SK-N-SH (cell line): ENCODE data around the gene FAM118A. TPM values are rescaled to one million over a fixed set of nuclear protein-coding genes. Genes with fewer than 3 reads are reported as not detected.

Experiments
- CTCF ChIA-PET: fragments of 300-600, 350-600 bp; formaldehyde crosslinking; extraction: SDS; loops from one replicate; lab custom pipeline; 2021; lab: Yijun Ruan, JAX
- POLR2A ChIA-PET: fragments of 350-600 bp; sonication (Branson Sonifier 250); formaldehyde crosslinking; extraction: SDS; loops from one replicate; lab custom pipeline; 2020; ENCODE audit warnings: antibody characterized with exemption, inconsistent platforms; lab: Yijun Ruan, JAX
- DNase-seq: peaks from one replicate; pipeline ENCODE4 v3.0.0; 2012
- H2AFZ ChIP-seq: fragments of 200-600 bp; sonication (generic); 2 replicates; pipeline ENCODE4 v1.8.1; 2016; ENCODE audit warnings: antibody characterized with exemption, mild to moderate bottlenecking, low read depth
- H3F3A ChIP-seq: fragments of 200-600 bp; sonication (generic); replicated peaks from 2 replicates; pipeline ENCODE3; 2016; ENCODE audit warnings: antibody characterized with exemption, mild to moderate bottlenecking; ENCODE audit not compliant: insufficient read depth
- H3K27ac ChIP-seq, 2 experiments: fragments of 200-500 bp in 1 of 2; fragments of 200-600 bp in 1 of 2; sonication (Bioruptor generic) in 1 of 2; sonication (generic), shearing (Covaris generic) in 1 of 2; 2 replicates each; pipeline versions ENCODE4 v1.5.1 to v1.6.1; 2014 to 2016; ENCODE audit warnings: low read depth in 2 of 2, inconsistent platforms in 1 of 2, low read length in 1 of 2, mild to moderate bottlenecking in 1 of 2, mixed read lengths in 1 of 2
- H3K27me3 ChIP-seq: fragments of 200-600 bp; sonication (generic), shearing (Covaris generic); 2 replicates; pipeline ENCODE4 v1.6.1; 2016; ENCODE audit warnings: mixed run types; ENCODE audit not compliant: insufficient read depth
- H3K36me3 ChIP-seq, 2 experiments: fragments of 200-500 bp in 1 of 2; fragments of 200-600 bp in 1 of 2; sonication (Bioruptor generic) in 1 of 2; sonication (generic) in 1 of 2; replicated peaks in 1 of 2; 2 replicates each; pipeline versions ENCODE3 to v1.5.1; 2014 to 2016; ENCODE audit warnings: low read length in 1 of 2, mild to moderate bottlenecking in 1 of 2; ENCODE audit not compliant: insufficient read depth in 2 of 2, control insufficient read depth in 1 of 2
- H3K4me1 ChIP-seq, 2 experiments: fragments of 200-500 bp in 1 of 2; fragments of 200-600 bp in 1 of 2; sonication (Bioruptor generic) in 1 of 2; sonication (generic), shearing (Covaris generic) in 1 of 2; 2 replicates each; pipeline versions ENCODE4 v1.5.1 to v1.6.1; 2014 to 2016; ENCODE audit warnings: low read depth in 1 of 2, low read length in 1 of 2, mixed run types in 1 of 2; ENCODE audit not compliant: insufficient read depth in 2 of 2, control insufficient read depth in 1 of 2
- H3K4me2 ChIP-seq: fragments of 200-600 bp; sonication (generic), shearing (Covaris generic); 2 replicates; pipeline ENCODE4 v1.6.1; 2017; ENCODE audit warnings: mixed run types
- H3K4me3 ChIP-seq, 2 experiments: fragments of 200-500 bp in 1 of 2; fragments of 200-600 bp in 1 of 2; sonication (Bioruptor generic) in 1 of 2; sonication (generic), shearing (Covaris generic) in 1 of 2; 2 replicates each; pipeline versions ENCODE4 v1.5.1 to v1.8.1; 2014 to 2016; ENCODE audit warnings: low read depth in 2 of 2, inconsistent platforms in 1 of 2, low read length in 1 of 2, mild to moderate bottlenecking in 1 of 2, mixed read lengths in 1 of 2, moderate library complexity in 1 of 2
- H3K79me2 ChIP-seq: fragments of 200-600 bp; sonication (generic); 2 replicates; pipeline ENCODE4 v1.8.1; 2017; ENCODE audit warnings: mild to moderate bottlenecking; ENCODE audit not compliant: insufficient read depth
- H3K9ac ChIP-seq: fragments of 200-600 bp; sonication (generic); 2 replicates; pipeline ENCODE4 v1.6.1; 2017; ENCODE audit warnings: mixed run types
- H3K9me2 ChIP-seq: fragments of 200-600 bp; sonication (generic); 2 replicates; pipeline ENCODE4 v1.6.1; 2017; ENCODE audit warnings: mixed run types
- H3K9me3 ChIP-seq: fragments of 200-600 bp; sonication (generic); 2 replicates; pipeline ENCODE4 v1.6.1; 2017; ENCODE audit warnings: mixed run types, mild to moderate bottlenecking, moderate library complexity
- H4K20me1 ChIP-seq: fragments of 200-600 bp; sonication (generic); 2 replicates; pipeline ENCODE4 v1.6.1; 2017; ENCODE audit warnings: mild to moderate bottlenecking, mixed run types; ENCODE audit not compliant: insufficient read depth
- CHD2 ChIP-seq: fragments of 150-350 bp; IDR thresholded peaks from 2 replicates; pipeline ENCODE4 v1.6.1; 2018; ENCODE audit warnings: low read length; ENCODE audit not compliant: partially characterized antibody
- ELF1 ChIP-seq: IDR thresholded peaks from 2 replicates; pipeline ENCODE4 v1.4.0; 2012
- EP300 ChIP-seq, 2 experiments: IDR thresholded peaks; 2 replicates each; pipeline versions ENCODE4 v1.4.0 to v1.6.1; 2012; ENCODE audit warnings: borderline replicate concordance in 1 of 2, low read depth in 1 of 2, low read length in 1 of 2
- GATA2 ChIP-seq: sonication (generic); formaldehyde crosslinking; IDR thresholded peaks from 2 replicates; pipeline ENCODE4 v1.5.0; 2020; ENCODE audit warnings: mild to moderate bottlenecking, missing genetic modification reagents
- IRF3 ChIP-seq: fragments of 150-350 bp; IDR thresholded peaks from 2 replicates; pipeline ENCODE4 v1.6.1; 2016; ENCODE audit warnings: mild to moderate bottlenecking, low read depth, low read length
- JUND ChIP-seq: IDR thresholded peaks from 2 replicates; pipeline ENCODE4 v1.4.0; 2012
- MAX ChIP-seq: IDR thresholded peaks from 2 replicates; pipeline ENCODE4 v1.4.0; 2012; ENCODE audit warnings: low read depth
- MEF2A ChIP-seq: IDR thresholded peaks from 2 replicates; pipeline ENCODE4 v1.4.0; 2012; ENCODE audit warnings: low read depth, borderline replicate concordance
- NRF1 ChIP-seq: IDR thresholded peaks from 2 replicates; pipeline ENCODE4 v1.6.1; 2012; ENCODE audit warnings: low read depth, mild to moderate bottlenecking, low read length
- PBX3 ChIP-seq: IDR thresholded peaks from 2 replicates; pipeline ENCODE4; 2012
- POLR2AphosphoS5 ChIP-seq: IDR thresholded peaks from 2 replicates; pipeline ENCODE4 v1.6.1; 2012; ENCODE audit warnings: low read depth, low read length
- RAD21 ChIP-seq: IDR thresholded peaks from 2 replicates; pipeline ENCODE4 v1.6.1; 2012; ENCODE audit warnings: mild to moderate bottlenecking, low read length
- REST ChIP-seq: IDR thresholded peaks from 2 replicates; pipeline ENCODE4 v1.6.1; 2012; ENCODE audit warnings: mild to moderate bottlenecking, low read depth, low read length, moderate library complexity
- RXRA ChIP-seq: IDR thresholded peaks from 2 replicates; pipeline ENCODE4 v1.4.0; 2012; ENCODE audit warnings: low read depth, mild to moderate bottlenecking, borderline replicate concordance
- SMC3 ChIP-seq: IDR thresholded peaks from 2 replicates; pipeline ENCODE4 v1.6.1; 2012; ENCODE audit warnings: low read depth, low read length, improper control_type of control experiment
- TAF1 ChIP-seq: IDR thresholded peaks from 2 replicates; pipeline ENCODE4 v1.6.1; 2012; ENCODE audit warnings: low read depth, mild to moderate bottlenecking, low read length, moderate library complexity, borderline replicate concordance
- USF1 ChIP-seq: IDR thresholded peaks from 2 replicates; pipeline ENCODE4 v1.4.0; 2012; ENCODE audit warnings: low read depth, borderline replicate concordance
- USF2 ChIP-seq: fragments of 150-350 bp; IDR thresholded peaks from 2 replicates; pipeline ENCODE4 v1.6.1; 2017; ENCODE audit warnings: antibody characterized with exemption, low read length, low read depth, borderline replicate concordance
- YY1 ChIP-seq: IDR thresholded peaks from 2 replicates; pipeline ENCODE4 v1.4.0; 2012; ENCODE audit warnings: low read depth, mild to moderate bottlenecking
- WGBS: methylation state at CpG from one replicate; pipeline ENCODE4 v1.1.6; 2017; ENCODE audit warnings: low lambda C conversion rate; 5-methylcytosine and 5-hydroxymethylcytosine counted together
- polyA plus RNA-seq, 3 experiments: library from polyadenylated mRNA; depleted of rRNA; stranded (reverse); fragments of >200 nt; gene quantifications; 2 replicates each; pipeline ENCODE4 v1.2.3, GENCODE V29; 2012

FAM118A gene
- polyA plus RNA-seq, 1 of the 3 experiments (the other 2 are of a cell fraction): 11.3 TPM

- no peaks in the 10 kb centered on the region for H3K36me3 ChIP-seq
- H3F3A ChIP-seq: no peaks in the 10 kb centered on the region
- POLR2A ChIA-PET: interaction anchor here (0.6 kb wide), 1 partner anchor 48 kb away, joined by 3 read pairs; no protein-coding TSS in a partner anchor
- TF ChIP-seq USF1: no peak
- TF ChIP-seq ELF1: no peak
- no peak for TF ChIP-seq RXRA
- no peak for TF ChIP-seq SMC3
- no peak for TF ChIP-seq RAD21
- TF ChIP-seq YY1: no peak
- TF ChIP-seq MEF2A: no peak
- TF ChIP-seq REST: no peak
- no peak for TF ChIP-seq JUND
- TF ChIP-seq MAX: no peak
- no peak for TF ChIP-seq GATA2
- no peak for TF ChIP-seq EP300 (IDR thresholded peaks at IDR 0.05; ENCODE audit: borderline replicate concordance in 1 of 2, low read depth in 1 of 2, low read length in 1 of 2)
- TF ChIP-seq NRF1: no peak
- TF ChIP-seq IRF3: no peak
- TF ChIP-seq POLR2AphosphoS5: no peak
- no peak for TF ChIP-seq TAF1
- TF ChIP-seq CHD2: no peak
- no peak for TF ChIP-seq USF2
- TF ChIP-seq PBX3: no peak
- H3K27me3 ChIP-seq: no peaks in the 10 kb centered on the region
- no peak overlapping the region for H3K27ac ChIP-seq
- no peak overlapping the region for H3K9ac ChIP-seq
- H3K9me3 ChIP-seq: no peaks in the 10 kb centered on the region
- H2AFZ ChIP-seq: no peak overlapping the region
- no peak overlapping the region for H3K4me3 ChIP-seq
- 0 out of 2 replicates have a peak, but pooled peaks cover 3% of the 10 kb centered on the region for H4K20me1 ChIP-seq
- H3K4me1 ChIP-seq: no peaks in the 10 kb centered on the region
- no peak overlapping the region for H3K4me2 ChIP-seq
- H3K79me2 ChIP-seq: no peaks in the 10 kb centered on the region
- 91% methylated on average over 1 of the region's 1 CpG for WGBS
- CTCF ChIA-PET: no interaction called here
- DNase-seq: no peak
- no peaks in the 10 kb centered on the region for H3K9me2 ChIP-seq
Observed at GRCh38 chr22:45376703-45377102, 67.0 kb downstream of the FAM118A start.
